Osteocyte (in vitro differentiated cells): Measurements from ENCODE around the gene SLF1. TPM values are rescaled to one million over a fixed set of nuclear protein-coding genes. Genes with fewer than 3 reads are reported as not detected.

ENCODE experiments used
- DNase-seq: peaks from one replicate; pipeline ENCODE4 v3.0.0; 2021; ENCODE audit warnings: mixed read lengths; ENCODE audit not compliant: unreplicated experiment; ENCODE audit errors: extremely low spot score
- H3K27ac Mint-ChIP-seq: one replicate; pipeline ENCODE4 v1.8.0; 2021; ENCODE audit warnings: mild to moderate bottlenecking, mixed read lengths; ENCODE audit not compliant: unreplicated experiment
- H3K27me3 Mint-ChIP-seq: one replicate; pipeline ENCODE4 v1.8.0; 2021; ENCODE audit warnings: mixed read lengths; ENCODE audit not compliant: unreplicated experiment
- H3K36me3 Mint-ChIP-seq: one replicate; pipeline ENCODE4 v1.8.0; 2021; ENCODE audit warnings: mixed read lengths; ENCODE audit not compliant: unreplicated experiment
- H3K4me1 Mint-ChIP-seq: one replicate; pipeline ENCODE4 v1.8.0; 2021; ENCODE audit warnings: mixed read lengths; ENCODE audit not compliant: unreplicated experiment
- H3K4me3 Mint-ChIP-seq: one replicate; pipeline ENCODE4 v1.8.0; 2021; ENCODE audit warnings: mild to moderate bottlenecking, moderate library complexity, mixed read lengths; ENCODE audit not compliant: unreplicated experiment
- H3K9me3 Mint-ChIP-seq: one replicate; pipeline ENCODE4 v1.8.0; 2021; ENCODE audit warnings: mixed read lengths; ENCODE audit not compliant: unreplicated experiment
- CTCF ChIP-seq: fragments of 200-600 bp; sonication (generic); IDR thresholded peaks from 2 replicates; pipeline ENCODE4 v1.5.0; 2021; ENCODE audit warnings: antibody characterized with exemption, mild to moderate bottlenecking, moderate library complexity
- total RNA-seq: library from RNA; stranded (reverse); gene quantifications from 2 replicates; pipeline ENCODE4 v1.2.1, GENCODE V29; 2021

Gene SLF1
- total RNA-seq, 1 donor from 2014 or later, result 4.6 TPM

DNA sequence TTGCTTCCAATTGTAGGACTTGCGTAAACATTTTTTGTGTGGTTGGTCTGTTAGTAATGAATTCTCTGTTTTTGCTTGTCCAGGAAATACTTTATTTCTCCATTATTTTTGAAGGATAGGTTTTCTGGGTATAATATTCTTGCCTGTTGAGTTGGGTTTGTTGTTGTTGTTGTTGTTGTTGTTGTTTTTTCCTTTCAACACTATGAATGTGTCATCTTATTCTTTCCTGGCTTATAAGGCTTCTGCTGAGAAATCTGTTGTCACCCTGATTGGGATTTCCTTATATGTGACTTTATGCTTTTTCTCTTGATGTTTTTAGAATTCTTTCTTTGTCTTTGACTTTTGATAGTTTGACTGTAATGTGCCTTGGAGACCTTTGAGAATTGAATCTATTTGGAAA is 39.8 kb downstream of the SLF1 start:
- Mint-ChIP-seq H3K4me1 (no peaks in the 10 kb centered on the region), H3K27me3 (no peaks in the 10 kb centered on the region), H3K4me3 (no peak overlapping the region), H3K36me3 (peaks cover 43% of the 10 kb centered on the region), H3K9me3 (peaks cover 36% of the 10 kb centered on the region), H3K27ac (no peak overlapping the region)
- no peak for DNase-seq
- no peak for TF ChIP-seq CTCF

DNA sequence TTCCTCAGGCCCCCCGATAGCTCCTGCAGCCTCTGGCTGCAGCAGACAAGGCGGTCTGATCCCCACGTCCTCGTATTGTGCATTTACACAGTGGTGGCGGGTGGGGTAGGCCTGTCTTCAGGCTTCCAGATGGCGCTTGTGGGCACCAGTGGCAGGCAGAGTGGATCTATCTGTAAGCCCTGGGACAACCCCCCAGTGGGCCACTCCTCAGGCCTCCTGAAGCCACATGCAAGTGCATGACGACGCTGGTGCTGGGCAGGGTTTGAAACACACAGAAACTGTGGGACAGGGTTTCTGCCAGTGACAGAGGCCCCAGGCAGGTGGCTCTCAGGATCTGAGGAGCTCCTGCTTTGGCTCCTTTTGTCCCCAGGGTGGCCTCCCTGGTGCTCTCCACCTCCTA is 42.0 kb downstream of the SLF1 start:
- Mint-ChIP-seq H3K4me3 (no peak overlapping the region), H3K36me3 (peaks cover 33% of the 10 kb centered on the region), H3K27me3 (no peaks in the 10 kb centered on the region), H3K9me3 (peaks cover 29% of the 10 kb centered on the region), H3K27ac (no peak overlapping the region), H3K4me1 (no peaks in the 10 kb centered on the region)
- DNase-seq, result no peak
- TF ChIP-seq CTCF, result no peak

- TF ChIP-seq CTCF, result no peak
- Mint-ChIP-seq H3K27ac (no peak overlapping the region), H3K9me3 (peaks cover 23% of the 10 kb centered on the region)
Measured at GRCh38 chr5:94661086-94661485, 42.6 kb downstream of the SLF1 start.

DNA sequence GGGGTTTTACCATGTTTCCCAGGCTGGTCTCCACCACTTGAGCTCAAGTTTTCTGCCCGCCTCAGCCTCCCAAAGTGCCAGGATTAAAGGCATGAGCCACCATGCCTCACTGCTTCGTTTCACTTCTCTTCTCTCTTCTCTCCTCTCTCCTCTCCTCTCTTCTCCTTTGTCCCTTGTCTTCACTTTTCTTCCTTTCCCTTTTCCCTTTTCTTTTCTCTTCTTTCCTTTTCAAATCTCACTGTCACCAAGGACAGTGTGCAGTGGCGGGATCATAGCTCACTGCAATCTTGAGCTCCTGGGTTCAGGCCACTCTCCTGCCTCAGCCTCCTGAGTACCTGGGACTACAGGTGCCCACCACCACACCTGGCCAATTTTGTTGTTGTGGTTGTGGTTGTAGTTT is 49.5 kb downstream of the SLF1 start:
- no peaks in the 10 kb centered on the region for H3K27me3 Mint-ChIP-seq
- TF ChIP-seq CTCF, result no peak
- no peaks in the 10 kb centered on the region for H3K9me3 Mint-ChIP-seq
- no peaks in the 10 kb centered on the region for H3K4me1 Mint-ChIP-seq
- H3K36me3 Mint-ChIP-seq, result peaks cover 3% of the 10 kb centered on the region
- H3K4me3 Mint-ChIP-seq, result no peak overlapping the region
- DNase-seq, result no peak
- no peak overlapping the region for H3K27ac Mint-ChIP-seq

More at GRCh38 chr5:94661086-94661485, 42.6 kb downstream of the SLF1 start:
- Mint-ChIP-seq H3K4me3 (no peak overlapping the region), H3K27me3 (no peaks in the 10 kb centered on the region), H3K36me3 (peaks cover 27% of the 10 kb centered on the region), H3K4me1 (no peaks in the 10 kb centered on the region)
- DNase-seq, result no peak

- no peak for DNase-seq
- Mint-ChIP-seq H3K9me3 (no peaks in the 10 kb centered on the region), H3K27me3 (no peaks in the 10 kb centered on the region), H3K27ac (no peak overlapping the region), H3K4me1 (peaks cover 5% of the 10 kb centered on the region), H3K4me3 (no peak overlapping the region), H3K36me3 (peaks cover 5% of the 10 kb centered on the region)
- no peak for TF ChIP-seq CTCF
Measured at GRCh38 chr5:94670726-94671125, 52.3 kb downstream of the SLF1 start.
